K562 (cell line): ENCODE data around the gene PHF12. TPM values are rescaled to one million over a fixed set of nuclear protein-coding genes. Genes with fewer than 3 reads are reported as not detected.
A peak's percentile ranks its signal among the peaks of the same experiment; 100 is the strongest.

Experiments used
- DACH1 ChIP-seq: fragments of 450-650 bp; IDR thresholded peaks from 2 replicates; pipeline ENCODE4 v1.6.1; 2018; ENCODE audit not compliant: partially characterized antibody
- EP300 ChIP-seq: IDR thresholded peaks from 2 replicates; pipeline ENCODE4 v1.6.1; 2012; ENCODE audit warnings: low read length, improper control_type of control experiment
- GABPA ChIP-seq: fragments of 200-800 bp; sonication (Bioruptor generic); conservative IDR thresholded peaks from 2 replicates; pipeline ENCODE4 v1.6.1; 2016; ENCODE audit warnings: low read depth, missing genetic modification characterization, missing compliant biosample characterization
- HDGF ChIP-seq: fragments of 450-650 bp; IDR thresholded peaks from 2 replicates; pipeline ENCODE4 v1.6.1; 2016
- HNRNPLL ChIP-seq: fragments of 200-400 bp; formaldehyde crosslinking; IDR thresholded peaks from 2 replicates; pipeline ENCODE4 v1.6.1; 2017; ENCODE audit warnings: low read length, low read depth, mild to moderate bottlenecking; ENCODE audit not compliant: poor library complexity, severe bottlenecking
- NR2F6 ChIP-seq: fragments of 450-650 bp; formaldehyde crosslinking; IDR thresholded peaks from 2 replicates; pipeline ENCODE4 v1.4.0; 2020; ENCODE audit warnings: mild to moderate bottlenecking
- POLR2H ChIP-seq: IDR thresholded peaks from 2 replicates; pipeline ENCODE4 v1.6.1; 2016; ENCODE audit warnings: missing genetic modification characterization, low read depth, mild to moderate bottlenecking, control low read depth, missing compliant biosample characterization, moderate library complexity
- TFAM ChIP-seq: fragments of 250-450 bp; sonication (Bioruptor Pico); conservative IDR thresholded peaks from 2 replicates; pipeline ENCODE4 v1.5.0; 2021; ENCODE audit warnings: mild to moderate bottlenecking, moderate library complexity
- YY1 ChIP-seq, 3 experiments: IDR thresholded peaks; 2 replicates each; pipeline ENCODE4 v1.6.1; 2011; ENCODE audit warnings: low read length in 2 of 3, mild to moderate bottlenecking in 2 of 3, moderate library complexity in 2 of 3, borderline replicate concordance in 1 of 3, control low read depth in 1 of 3, low read depth in 1 of 3; ENCODE audit not compliant: insufficient read depth in 3 of 3, insufficient replicate concordance in 2 of 3, control insufficient read depth in 1 of 3, insufficient read length in 1 of 3; ENCODE audit errors: extremely low read depth in 1 of 3
- ZNF134 ChIP-seq: fragments of 250-450 bp; sonication (Bioruptor Pico); conservative IDR thresholded peaks from 2 replicates; pipeline ENCODE4 v1.4.0; 2020
- ZNF175 ChIP-seq: fragments of 200-800 bp; sonication (Bioruptor generic); IDR thresholded peaks from 2 replicates; pipeline ENCODE4 v1.6.1; 2016; ENCODE audit warnings: low read depth, mild to moderate bottlenecking, missing genetic modification characterization, missing compliant biosample characterization
- ZNF212 ChIP-seq: fragments of 450-650 bp; formaldehyde crosslinking; IDR thresholded peaks from 2 replicates; pipeline ENCODE4 v1.4.0; 2020; ENCODE audit warnings: mild to moderate bottlenecking
- ZNF347 ChIP-seq: fragments of 450-650 bp; formaldehyde crosslinking; IDR thresholded peaks from 2 replicates; pipeline ENCODE4 v1.4.0; 2020; ENCODE audit warnings: low read depth, mild to moderate bottlenecking, moderate library complexity
- polyA plus RNA-seq, 8 experiments: library from polyadenylated mRNA; depleted of rRNA in 4 of 8; stranded (reverse) in 5 of 8; unstranded in 3 of 8; fragments of >200 nt; fragmentation: Nextera tagmentation in 2 of 8; fragmentation: Illumina TruSeq in 1 of 8; extraction: Ambion mirVana in 2 of 8; extraction: Trizol in 1 of 8; gene quantifications; 2 replicates each; pipeline versions ENCODE4 v1.2.1 to v1.2.3, GENCODE V29; 2011 to 2014; ENCODE audit warnings: inconsistent platforms in 1 of 8, missing spikeins in 1 of 8
- total RNA-seq, 7 experiments: library from RNA; depleted of rRNA in 6 of 7; stranded (reverse); fragments of >200 nt in 6 of 7; fragmentation: Illumina TruSeq in 2 of 7; extraction: Trizol in 2 of 7; gene quantifications; 2 replicates each; pipeline versions ENCODE4 v1.2.1 to v1.2.3, GENCODE V29; 2011 to 2021; ENCODE audit warnings: low replicate concordance in 1 of 7
- TF ChIP-seq, protein P1 (sequence below): sonication (generic); formaldehyde crosslinking; IDR thresholded peaks from 2 replicates; pipeline ENCODE4 v1.8.0; 2022; ENCODE audit warnings: mild to moderate bottlenecking, low read depth, missing genetic modification reagents
- TF ChIP-seq, protein P2 (sequence below): fragments of 250-450 bp; sonication (Bioruptor Pico); IDR thresholded peaks from 2 replicates; pipeline ENCODE4 v1.8.0; 2022; ENCODE audit warnings: moderate library complexity, mild to moderate bottlenecking, inconsistent platforms

PHF12 gene
- total and polyA plus RNA-seq, 9 of the 15 experiments (the other 6 are each of a cell fraction or from before 2014, with no cell fraction given): 0.82 to 31.3 (median 13.5) TPM

DNA sequence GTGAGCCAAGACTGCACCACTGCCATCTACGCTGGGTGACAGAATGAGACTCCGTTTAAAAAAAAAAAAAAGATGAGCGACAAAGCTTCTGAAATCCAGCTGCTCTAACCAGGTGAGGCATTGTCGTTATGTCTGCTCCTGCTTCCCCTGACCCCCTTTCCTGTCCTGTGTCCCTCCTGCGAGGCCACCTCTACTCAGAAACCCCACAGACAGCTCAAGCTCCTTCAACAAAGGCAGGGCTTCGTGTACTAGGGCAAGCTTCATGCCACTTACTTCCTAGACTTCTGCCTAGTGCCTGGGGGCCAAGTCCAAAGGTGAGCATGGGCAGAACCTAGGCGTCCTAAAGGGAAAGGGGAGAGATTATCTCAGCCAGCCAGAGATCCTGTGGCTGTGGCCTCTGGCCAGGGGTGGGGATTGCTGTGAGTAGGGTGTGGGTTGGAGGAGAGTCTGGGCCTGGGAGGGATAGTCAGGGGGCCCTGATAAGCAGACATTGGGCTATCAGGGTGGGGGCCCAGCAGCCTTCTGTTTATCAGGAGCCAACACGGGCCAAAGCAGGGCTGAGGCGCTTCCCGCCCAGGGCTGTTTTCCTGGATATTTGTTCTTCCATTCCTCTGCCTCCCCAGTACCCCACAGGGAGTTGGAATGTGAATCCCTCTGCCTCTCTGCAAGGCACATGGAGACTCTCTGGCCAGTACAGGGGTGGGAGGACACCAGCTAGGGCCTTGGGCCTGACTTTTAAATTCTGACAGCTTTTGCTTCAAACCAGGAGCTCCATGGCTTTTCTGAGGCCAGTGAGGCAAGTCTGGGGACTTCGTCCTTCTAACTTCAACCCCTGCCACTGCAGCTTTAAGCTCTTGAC is 86.1 kb downstream of the PHF12 start (continued):
- TF ChIP-seq ZNF175 (CRISPR knock-in tag) (peak; percentile 95), ZNF134 (CRISPR knock-in tag) (peak; percentile 71), ZNF212 (peak; percentile 51; the same call in 1 of the 2 replicates), EP300 (peak; percentile 100), GABPA (no peak), HNRNPLL (peak; percentile 23), TFAM (CRISPR knock-in tag) (no peak), HDGF (peak; percentile 72), YY1 (IDR thresholded peaks at IDR 0.05; ENCODE audit: borderline replicate concordance in 1 of 3, control insufficient read depth in 1 of 3, extremely low read depth in 1 of 3, insufficient read depth in 3 of 3, insufficient read length in 1 of 3, insufficient replicate concordance in 2 of 3, low read depth in 1 of 3, low read length in 2 of 3) (peak in 2 of 3 experiments; percentile 54 to 62), POLR2H (tag) (no peak), ZNF347 (no peak), NR2F6 (CRISPR knock-in tag) (no peak), DACH1 (peak; percentile 69)
- TF ChIP-seq, protein P1, sequence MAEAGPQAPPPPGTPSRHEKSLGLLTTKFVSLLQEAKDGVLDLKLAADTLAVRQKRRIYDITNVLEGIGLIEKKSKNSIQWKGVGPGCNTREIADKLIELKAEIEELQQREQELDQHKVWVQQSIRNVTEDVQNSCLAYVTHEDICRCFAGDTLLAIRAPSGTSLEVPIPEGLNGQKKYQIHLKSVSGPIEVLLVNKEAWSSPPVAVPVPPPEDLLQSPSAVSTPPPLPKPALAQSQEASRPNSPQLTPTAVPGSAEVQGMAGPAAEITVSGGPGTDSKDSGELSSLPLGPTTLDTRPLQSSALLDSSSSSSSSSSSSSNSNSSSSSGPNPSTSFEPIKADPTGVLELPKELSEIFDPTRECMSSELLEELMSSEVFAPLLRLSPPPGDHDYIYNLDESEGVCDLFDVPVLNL (CRISPR knock-in tag): 0 out of 2 replicates have a peak, but pooled peaks have one; percentile 24
- TF ChIP-seq, protein P2, sequence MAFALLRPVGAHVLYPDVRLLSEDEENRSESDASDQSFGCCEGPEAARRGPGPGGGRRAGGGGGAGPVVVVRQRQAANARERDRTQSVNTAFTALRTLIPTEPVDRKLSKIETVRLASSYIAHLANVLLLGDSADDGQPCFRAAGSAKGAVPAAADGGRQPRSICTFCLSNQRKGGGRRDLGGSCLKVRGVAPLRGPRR (CRISPR knock-in tag): peak; percentile 54
